GM19351 (cell line): ENCODE measurements around the gene BHLHE23.

Experiments
- ATAC-seq: cut with Tn5 transposase; IDR thresholded peaks from one replicate; pipeline ENCODE4 v1.9.1; 2021; ENCODE audit warnings: mild to moderate bottlenecking, moderate library complexity; ENCODE audit not compliant: unreplicated experiment

The BHLHE23 gene

GRCh38 chr20:63026582-63027165 lies 19.9 kb upstream of the BHLHE23 start:
- ATAC-seq = no peak

- ATAC-seq = no peak
Observed at GRCh38 chr20:63025534-63026331, 19.0 kb upstream of the BHLHE23 start.

- no peak for ATAC-seq
Observed at GRCh38 chr20:63024573-63025392, 18.0 kb upstream of the BHLHE23 start.

- ATAC-seq = no peak
Observed at GRCh38 chr20:63023936-63024571, 17.3 kb upstream of the BHLHE23 start.

GRCh38 chr20:63023071-63023935 lies 16.5 kb upstream of the BHLHE23 start:
- no peak for ATAC-seq

GRCh38 chr20:63022501-63022900 lies 15.7 kb upstream of the BHLHE23 start:
- no peak for ATAC-seq

GRCh38 chr20:63021356-63022321 lies 14.9 kb upstream of the BHLHE23 start:
- no peak for ATAC-seq

- no peak for ATAC-seq
Observed at GRCh38 chr20:63020681-63021080, 13.9 kb upstream of the BHLHE23 start.

- no peak for ATAC-seq
Observed at GRCh38 chr20:63017826-63018411, 11.2 kb upstream of the BHLHE23 start.

GRCh38 chr20:63017076-63017825 lies 10.5 kb upstream of the BHLHE23 start:
- ATAC-seq = no peak

- no peak for ATAC-seq
Observed at GRCh38 chr20:63016514-63017075, 9.8 kb upstream of the BHLHE23 start.

- ATAC-seq = no peak
Observed at GRCh38 chr20:63015662-63016361, 9.0 kb upstream of the BHLHE23 start.

GRCh38 chr20:63015147-63015661 lies 8.4 kb upstream of the BHLHE23 start:
- no peak for ATAC-seq

- no peak for ATAC-seq
Observed at GRCh38 chr20:63014710-63015109, 7.9 kb upstream of the BHLHE23 start.

- ATAC-seq = no peak
Observed at GRCh38 chr20:63014287-63014686, 7.5 kb upstream of the BHLHE23 start.

GRCh38 chr20:63013207-63013606 lies 6.4 kb upstream of the BHLHE23 start:
- no peak for ATAC-seq

GRCh38 chr20:63011798-63012197 lies 5.0 kb upstream of the BHLHE23 start:
- no peak for ATAC-seq
